SIG-M5 treated with dmso at 0.1 percent for 504 hours (cell line): ENCODE data around the gene ADCY2.

Experiments
- DNase-seq: peaks from one replicate; lab custom pipeline; 2025; ENCODE audit not compliant: unreplicated experiment; lab: John Stamatoyannopoulos, UW

Gene ADCY2

GRCh38 chr5:7437836-7438235 lies 41.9 kb downstream of the ADCY2 start:
- no peak for DNase-seq

GRCh38 chr5:7445068-7445467 lies 49.1 kb downstream of the ADCY2 start:
- DNase-seq, result no peak

- DNase-seq, result no peak
These were observed 49.9 kb downstream of the ADCY2 start for GRCh38 chr5:7445831-7446230.

- DNase-seq, result no peak
These were observed 51.0 kb downstream of the ADCY2 start for GRCh38 chr5:7446913-7447312.

GRCh38 chr5:7453947-7454346 lies 58.0 kb downstream of the ADCY2 start:
- no peak for DNase-seq

GRCh38 chr5:7456206-7456605 lies 60.3 kb downstream of the ADCY2 start:
- DNase-seq, result no peak

- DNase-seq, result no peak
These were observed 65.4 kb downstream of the ADCY2 start for GRCh38 chr5:7461371-7461770.

GRCh38 chr5:7462758-7463157 lies 66.8 kb downstream of the ADCY2 start:
- no peak for DNase-seq

GRCh38 chr5:7464182-7464581 lies 68.2 kb downstream of the ADCY2 start:
- no peak for DNase-seq

GRCh38 chr5:7467179-7467578 lies 71.2 kb downstream of the ADCY2 start:
- DNase-seq, result no peak

GRCh38 chr5:7468742-7469141 lies 72.8 kb downstream of the ADCY2 start:
- DNase-seq, result no peak

- no peak for DNase-seq
These were observed 75.8 kb downstream of the ADCY2 start for GRCh38 chr5:7471710-7472109.

GRCh38 chr5:7473115-7473514 lies 77.2 kb downstream of the ADCY2 start:
- DNase-seq, result no peak

- no peak for DNase-seq
These were observed 77.8 kb downstream of the ADCY2 start for GRCh38 chr5:7473668-7474215.

GRCh38 chr5:7474821-7475403 lies 79.0 kb downstream of the ADCY2 start:
- DNase-seq, result no peak

- no peak for DNase-seq
These were observed 82.5 kb downstream of the ADCY2 start for GRCh38 chr5:7478459-7478858.

GRCh38 chr5:7488734-7489133 lies 92.8 kb downstream of the ADCY2 start:
- no peak for DNase-seq

GRCh38 chr5:7492371-7492770 lies 96.4 kb downstream of the ADCY2 start:
- DNase-seq, result no peak

GRCh38 chr5:7493081-7493480 lies 97.1 kb downstream of the ADCY2 start:
- no peak for DNase-seq

- DNase-seq, result no peak
These were observed 97.7 kb downstream of the ADCY2 start for GRCh38 chr5:7493622-7494021.

GRCh38 chr5:7494481-7495130 lies 98.7 kb downstream of the ADCY2 start:
- DNase-seq, result no peak

GRCh38 chr5:7495131-7495517 lies 99.2 kb downstream of the ADCY2 start:
- DNase-seq, result no peak

- no peak for DNase-seq
These were observed 104.3 kb downstream of the ADCY2 start for GRCh38 chr5:7500256-7500655.
